Diencephalon (tissue), 1 donor: Measurements from ENCODE around the gene RADIL. TPM values are rescaled to one million over a fixed set of nuclear protein-coding genes. Genes with fewer than 3 reads are reported as not detected.

Source experiments
- small RNA-seq: library from RNA; depleted of rRNA; stranded (forward); fragments of <200 nt; gene quantifications from one replicate; pipeline ENCODE3, GENCODE V24; 2014
- total RNA-seq: library from RNA; depleted of rRNA; stranded (reverse); fragments of >200 nt; gene quantifications from one replicate; pipeline ENCODE4 v1.2.3, GENCODE V29; 2014

RADIL gene, protein sequence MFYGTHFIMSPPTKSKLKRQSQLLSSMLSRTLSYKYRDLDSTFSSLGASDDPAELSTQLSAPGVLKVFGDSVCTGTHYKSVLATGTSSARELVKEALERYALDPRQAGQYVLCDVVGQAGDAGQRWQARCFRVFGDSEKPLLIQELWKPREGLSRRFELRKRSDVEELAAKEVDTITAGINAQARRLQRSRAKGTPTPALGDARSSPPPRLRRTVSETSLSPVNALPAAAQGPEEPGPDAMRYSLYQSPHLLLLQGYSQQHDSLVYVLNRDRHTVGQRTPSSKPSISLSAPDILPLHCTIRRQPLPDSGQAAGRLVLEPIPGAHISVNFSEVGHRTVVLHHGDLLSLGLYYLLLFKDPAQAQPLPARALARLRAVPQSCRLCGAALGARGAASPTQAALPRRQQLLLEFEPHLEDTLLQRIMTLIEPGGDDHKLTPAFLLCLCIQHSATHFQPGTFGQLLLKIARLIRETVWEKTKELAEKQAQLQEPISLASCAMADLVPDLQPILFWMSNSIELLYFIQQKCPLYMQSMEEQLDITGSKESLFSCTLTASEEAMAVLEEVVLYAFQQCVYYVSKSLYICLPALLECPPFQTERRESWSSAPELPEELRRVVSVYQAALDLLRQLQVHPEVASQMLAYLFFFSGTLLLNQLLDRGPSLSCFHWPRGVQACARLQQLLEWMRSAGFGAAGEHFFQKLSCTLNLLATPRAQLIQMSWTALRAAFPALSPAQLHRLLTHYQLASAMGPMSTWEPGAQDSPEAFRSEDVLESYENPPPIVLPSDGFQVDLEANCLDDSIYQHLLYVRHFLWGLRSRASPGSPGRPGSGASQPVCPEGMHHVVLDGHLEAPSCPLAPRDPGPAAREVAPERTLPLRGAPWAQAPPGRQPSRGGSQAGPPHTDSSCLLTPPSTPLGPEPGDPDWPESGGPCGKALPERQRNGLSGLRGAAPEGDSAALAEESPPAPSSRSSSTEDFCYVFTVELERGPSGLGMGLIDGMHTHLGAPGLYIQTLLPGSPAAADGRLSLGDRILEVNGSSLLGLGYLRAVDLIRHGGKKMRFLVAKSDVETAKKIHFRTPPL
- total RNA-seq = 6.2 TPM

DNA sequence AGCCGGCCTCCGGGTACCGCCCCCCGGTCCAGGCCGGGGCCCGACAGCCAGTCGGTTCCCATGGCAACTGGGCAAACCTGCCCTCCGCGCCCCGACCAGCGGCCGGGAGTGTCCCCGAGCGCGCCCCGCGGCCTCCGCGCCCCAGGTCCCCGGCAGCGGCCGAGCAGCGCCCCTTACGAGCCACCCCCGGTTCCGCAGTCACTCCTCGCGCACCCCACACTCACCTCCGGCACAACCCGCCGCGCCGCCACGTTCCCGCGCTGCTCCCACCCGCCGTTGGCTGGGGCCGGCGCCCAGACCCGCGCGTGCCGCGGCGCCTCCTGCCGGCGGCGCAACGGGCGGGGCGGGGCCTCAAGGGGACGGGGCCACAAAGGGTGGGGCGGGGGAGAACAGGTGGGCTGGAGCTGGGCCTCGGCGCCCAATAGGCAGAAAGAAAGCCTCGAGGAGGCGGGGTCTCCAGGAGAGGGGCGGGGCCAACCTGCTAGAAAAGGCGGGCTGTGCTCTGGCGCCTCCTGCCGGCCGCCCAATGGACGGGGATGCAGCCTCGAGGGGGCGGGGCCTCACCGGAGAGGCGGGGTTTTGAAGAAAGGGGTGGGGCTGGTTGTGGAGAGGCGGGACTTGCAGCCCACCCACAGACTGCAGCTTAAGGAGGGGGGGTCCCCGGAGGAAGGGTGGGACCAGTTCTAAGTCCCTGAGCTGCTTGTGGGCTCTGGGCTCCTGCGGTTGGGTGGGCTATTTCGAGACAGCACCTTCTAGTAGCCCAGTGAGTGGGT is at the start of gene RADIL:
Gene RADIL (minus strand): TSS at position 345 of the 773 bp plus-strand sequence. CDS start 5,577 bp downstream, outside the sequence.

DNA sequence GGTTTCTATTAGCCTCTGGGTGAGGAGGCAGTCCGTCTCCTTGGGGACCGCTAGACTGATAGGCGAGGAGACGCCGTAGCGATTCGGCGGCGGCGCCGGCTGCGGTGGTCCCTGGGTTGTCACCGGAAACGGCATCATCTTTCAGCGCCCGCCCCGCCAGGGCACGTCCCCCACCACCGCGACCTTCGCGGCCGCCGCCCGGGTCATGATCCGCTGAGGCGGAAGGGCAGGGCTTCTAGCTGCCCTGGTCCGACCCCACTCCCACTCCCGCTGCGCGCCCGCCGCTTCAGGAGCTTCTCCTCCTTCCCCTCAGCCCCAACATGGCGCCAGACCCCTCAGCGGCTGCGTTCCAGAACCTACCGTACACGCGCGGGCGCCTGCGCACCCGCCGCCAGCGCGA is 21.8 kb downstream of the RADIL start, which contains the start of gene PAPOLB:
Gene PAPOLB (minus strand): TSS at position 358 of the 400 bp plus-strand sequence. CDS start 220 bp downstream, at position 138.

DNA sequence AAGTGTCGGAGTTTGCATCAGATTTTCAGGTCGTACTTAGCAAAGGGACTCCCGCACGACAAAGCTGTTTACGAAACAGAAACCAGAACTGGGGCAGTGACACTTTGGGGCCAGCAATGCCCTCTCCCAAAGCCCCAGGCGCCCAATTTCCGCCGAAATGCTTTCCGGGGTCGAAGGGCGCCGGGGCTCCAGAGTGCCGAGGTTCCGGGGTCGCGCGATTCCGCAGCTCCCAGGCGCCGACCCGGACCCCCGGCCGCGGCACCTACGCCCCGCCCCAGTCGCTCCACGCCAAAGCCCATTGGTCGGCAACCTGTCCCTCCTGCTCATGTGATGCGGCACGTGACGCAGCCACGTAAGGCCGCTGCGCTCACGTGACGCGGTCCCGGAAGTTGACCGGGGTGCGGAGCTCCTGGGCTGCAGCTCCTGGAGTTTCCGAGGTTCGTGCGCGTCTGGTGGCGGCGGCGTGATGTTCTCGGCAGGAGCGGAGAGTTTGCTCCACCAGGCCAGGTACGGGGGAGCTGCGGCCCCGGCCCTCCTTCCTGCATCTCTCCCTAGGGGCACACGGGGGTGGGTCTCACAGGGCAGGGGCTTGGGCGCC is 108.2 kb downstream of the RADIL start, which contains the start of gene AP5Z1:
Gene AP5Z1 (plus strand): TSS at position 374 of the 598 bp plus-strand sequence. CDS start 93 bp downstream, at position 467.

Small RNA genes within 50 kb of the gene (small RNA-seq; reads per million reads assigned to genes)
- gene MIR4656 (not detected), gene RF00019 (not detected)

Other genes starting within 250 kb of the RADIL start
- gene FOXK1, start 201.4 kb downstream of the RADIL start, total RNA-seq = 37.8 TPM
- 19.6 TPM for gene AP5Z1, start 108.1 kb downstream of the RADIL start, total RNA-seq
- gene PAPOLB, start 21.7 kb downstream of the RADIL start, total RNA-seq = 1.8 TPM
- 8.5 TPM for gene MMD2, start 75.5 kb upstream of the RADIL start, total RNA-seq
- gene RBAK, start 162.1 kb upstream of the RADIL start, total RNA-seq = 16.1 TPM